HG03565 (cell line): ENCODE measurements around the gene GTPBP3.

Experiments
- ATAC-seq: cut with Tn5 transposase; IDR thresholded peaks from one replicate; pipeline ENCODE4 v1.9.1; 2021; ENCODE audit warnings: mild to moderate bottlenecking, moderate library complexity; ENCODE audit not compliant: unreplicated experiment

The GTPBP3 gene

GRCh38 chr19:17379221-17379631 lies 41.9 kb downstream of the GTPBP3 start:
- ATAC-seq = no peak

- ATAC-seq = no peak
These were observed 43.2 kb downstream of the GTPBP3 start for GRCh38 chr19:17380426-17381138.

GRCh38 chr19:17385878-17386611 lies 48.7 kb downstream of the GTPBP3 start:
- no peak for ATAC-seq

DNA sequence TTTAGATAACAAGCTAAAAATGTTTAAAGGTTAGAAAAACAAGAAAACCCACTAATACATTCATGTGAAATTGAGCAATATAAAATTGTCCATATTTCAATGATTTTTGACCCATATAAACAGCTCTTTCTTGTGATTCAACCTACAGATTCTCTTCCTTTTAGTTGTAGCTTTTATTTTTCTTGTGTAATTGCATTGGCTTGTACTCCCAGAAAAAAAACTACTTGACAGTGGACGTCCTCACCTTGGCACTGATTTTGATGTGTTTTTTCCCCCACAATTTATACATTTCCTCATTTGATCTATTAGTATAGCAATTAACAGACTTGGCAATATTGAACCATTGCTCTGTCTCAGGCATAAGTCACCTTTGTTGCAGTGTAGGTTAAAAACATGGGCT lies 51.9 kb downstream of the GTPBP3 start:
- no peak for ATAC-seq

DNA sequence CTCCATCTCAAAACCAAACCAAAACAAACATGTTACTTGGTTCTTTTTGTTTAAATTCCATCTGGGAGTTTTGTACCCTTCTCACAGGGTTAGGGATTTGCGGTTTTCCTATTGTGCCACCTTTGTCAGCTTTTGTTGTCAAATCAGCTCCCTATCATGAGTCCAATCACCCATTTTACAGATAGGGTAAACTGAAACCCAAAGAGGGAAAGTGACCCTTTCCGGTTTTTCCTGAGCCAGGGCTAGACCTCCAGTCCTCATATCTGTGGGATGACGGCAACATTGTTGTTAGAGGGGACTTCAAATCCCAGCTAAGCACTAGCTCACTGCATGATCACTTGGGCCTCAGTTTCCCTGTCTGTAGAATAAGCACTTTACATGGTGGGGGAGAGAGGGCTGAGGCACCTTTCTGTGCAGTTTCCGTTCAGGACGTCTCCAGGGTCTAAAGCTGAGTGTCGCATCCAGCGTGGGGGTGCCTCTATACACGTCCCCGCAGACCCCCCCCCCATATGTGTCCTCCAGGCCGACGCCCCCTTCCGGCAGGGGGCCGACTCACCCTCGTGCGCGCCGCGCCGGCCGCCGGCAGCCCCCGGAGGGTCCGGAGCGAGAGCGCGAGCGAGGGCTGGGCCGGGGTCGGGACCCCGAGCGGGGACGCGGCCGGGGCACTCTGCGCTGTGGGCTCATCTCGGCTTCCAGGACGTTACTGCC lies 52.8 kb downstream of the GTPBP3 start:
- ATAC-seq = no peak

DNA sequence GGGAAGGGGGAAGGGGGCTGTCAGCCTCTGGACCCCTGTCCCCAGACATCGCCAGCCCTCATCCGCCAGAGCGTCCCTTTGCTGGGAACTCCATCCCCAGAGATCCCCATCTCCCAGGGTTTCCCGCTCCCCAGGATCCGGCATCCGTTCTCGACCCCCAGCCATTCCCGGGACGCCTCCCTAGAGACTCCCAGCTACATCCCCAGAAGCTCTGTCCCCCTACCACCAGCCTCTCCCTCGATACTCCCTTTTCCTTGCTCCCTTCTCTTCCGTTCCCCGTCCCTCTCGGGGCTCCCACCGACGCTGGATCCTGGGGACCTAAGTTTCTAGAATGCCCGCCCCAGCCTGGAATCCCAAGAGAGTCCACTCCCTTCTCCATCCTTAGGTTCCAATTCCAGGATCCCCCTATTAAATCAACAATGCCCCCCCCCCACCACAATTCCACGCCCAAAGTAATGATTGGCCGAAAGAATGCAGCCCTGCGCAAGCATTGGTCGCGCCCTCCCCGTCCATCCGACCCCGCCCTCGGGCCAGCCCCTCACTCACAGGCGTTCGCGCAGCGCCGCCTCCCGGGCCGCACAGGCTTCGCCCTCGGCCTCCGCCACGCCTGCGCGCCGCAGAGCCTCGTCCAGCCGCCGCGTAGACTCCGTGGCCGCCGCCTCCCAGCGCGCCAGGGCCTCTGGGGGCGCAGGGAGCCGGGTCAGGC lies 53.5 kb downstream of the GTPBP3 start:
- peak; percentile 88 for ATAC-seq

DNA sequence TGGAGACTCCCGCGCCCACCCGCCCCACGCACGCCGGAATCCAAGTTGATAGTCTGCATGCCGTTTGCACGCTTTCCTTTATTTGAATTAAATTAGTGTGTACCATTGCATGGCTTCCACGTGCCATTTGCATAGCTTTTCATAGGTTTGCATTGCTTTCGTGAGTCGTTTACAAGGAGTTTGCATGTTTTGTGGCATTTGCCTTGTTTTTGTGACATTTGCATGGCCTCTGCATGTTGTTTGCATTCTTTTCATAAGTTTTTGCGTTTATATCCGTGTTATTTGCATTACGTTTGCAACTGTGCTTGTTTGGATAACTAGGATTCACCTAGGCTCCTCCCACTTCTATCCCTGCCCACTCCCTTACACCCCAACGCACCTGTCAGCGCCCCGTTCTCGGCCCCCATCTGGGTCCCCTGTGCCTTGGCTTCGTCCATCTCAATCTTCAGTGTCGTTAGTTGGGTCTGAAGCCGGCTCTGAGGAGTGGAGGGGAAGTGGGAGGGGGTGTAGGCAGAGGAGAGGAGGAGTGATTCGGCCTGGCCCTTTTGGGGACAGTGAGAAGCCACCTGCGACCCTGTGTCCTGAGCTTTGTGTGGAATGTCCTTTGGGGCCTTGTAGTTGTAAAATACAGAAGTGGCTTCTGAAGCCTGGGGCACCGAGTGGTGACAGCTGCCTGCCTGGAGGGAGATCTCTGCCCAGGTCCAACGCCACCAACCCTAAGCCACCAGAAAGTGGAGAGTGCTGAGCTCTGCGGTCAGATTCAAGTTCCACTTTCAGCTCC lies 54.2 kb downstream of the GTPBP3 start:
- ATAC-seq = no peak
